SJSA1 (cell line): Measurements from ENCODE around the gene SHISA2. TPM values are rescaled to one million over a fixed set of nuclear protein-coding genes. Genes with fewer than 3 reads are reported as not detected.
A peak's percentile ranks its signal among the peaks of the same experiment; 100 is the strongest.

Experiments
- DNase-seq, 2 experiments: peaks; one replicate each; pipeline ENCODE4 v3.0.0-alpha.2; 2015 to 2020; ENCODE audit warnings: low spot score in 2 of 2, low read depth in 1 of 2
- H3K27ac ChIP-seq: fragments of 250-450 bp; sonication (Bioruptor Pico); 2 replicates; pipeline ENCODE4 v1.5.1; 2020; ENCODE audit warnings: mild to moderate bottlenecking, moderate library complexity
- H3K27me3 ChIP-seq: fragments of 250-450 bp; sonication (Bioruptor Pico); replicated peaks from 2 replicates; pipeline ENCODE4 v1.5.1; 2020; ENCODE audit warnings: mild to moderate bottlenecking, moderate library complexity
- H3K36me3 ChIP-seq: fragments of 250-450 bp; sonication (Bioruptor Pico); 2 replicates; pipeline ENCODE4 v1.5.1; 2020; ENCODE audit warnings: mild to moderate bottlenecking
- H3K4me1 ChIP-seq: fragments of 250-450 bp; sonication (Bioruptor Pico); replicated peaks from 2 replicates; pipeline ENCODE4 v1.6.1; 2021; ENCODE audit warnings: mild to moderate bottlenecking
- H3K4me3 ChIP-seq: fragments of 250-450 bp; sonication (Bioruptor Pico); 2 replicates; pipeline ENCODE4 v1.5.1; 2020; ENCODE audit warnings: mild to moderate bottlenecking
- H3K9me3 ChIP-seq: fragments of 250-450 bp; sonication (Bioruptor Pico); replicated peaks from 2 replicates; pipeline ENCODE4 v1.5.1; 2020; ENCODE audit warnings: mild to moderate bottlenecking
- total RNA-seq: library from RNA; depleted of rRNA; stranded (reverse); fragments of >200 nt; shearing (Covaris generic); gene quantifications from 2 replicates; pipeline ENCODE4 v1.2.3, GENCODE V29; 2014

SHISA2 gene
- total RNA-seq, 1 experiment from 2014 or later: 2.6 TPM

DNA sequence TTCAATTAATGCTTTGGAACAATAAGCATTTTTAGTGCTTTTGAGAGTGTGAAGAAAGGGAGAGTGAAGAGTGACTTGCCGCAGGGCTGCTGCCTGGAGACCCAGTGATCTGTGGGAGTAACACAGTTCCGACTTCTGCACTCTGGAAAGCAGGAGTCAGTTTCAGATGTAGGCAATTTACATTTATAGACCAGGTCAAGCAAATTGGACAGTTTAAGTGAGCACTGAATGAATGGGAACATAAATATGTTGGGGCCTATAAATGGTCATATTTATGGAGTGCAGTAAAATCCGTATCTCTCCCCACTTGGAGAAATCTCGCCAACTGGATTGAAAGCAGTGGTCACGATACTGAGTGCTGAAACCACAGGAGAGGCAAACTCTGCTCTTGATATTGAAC lies 9.4 kb upstream of the SHISA2 start:
- H3K9me3 ChIP-seq: no peaks in the 10 kb centered on the region
- no peak for DNase-seq
- no peak overlapping the region for H3K4me3 ChIP-seq
- H3K36me3 ChIP-seq: no peaks in the 10 kb centered on the region
- no peak overlapping the region for H3K27ac ChIP-seq
- H3K4me1 ChIP-seq: peaks cover 9% of the 10 kb centered on the region
- no peaks in the 10 kb centered on the region for H3K27me3 ChIP-seq

DNA sequence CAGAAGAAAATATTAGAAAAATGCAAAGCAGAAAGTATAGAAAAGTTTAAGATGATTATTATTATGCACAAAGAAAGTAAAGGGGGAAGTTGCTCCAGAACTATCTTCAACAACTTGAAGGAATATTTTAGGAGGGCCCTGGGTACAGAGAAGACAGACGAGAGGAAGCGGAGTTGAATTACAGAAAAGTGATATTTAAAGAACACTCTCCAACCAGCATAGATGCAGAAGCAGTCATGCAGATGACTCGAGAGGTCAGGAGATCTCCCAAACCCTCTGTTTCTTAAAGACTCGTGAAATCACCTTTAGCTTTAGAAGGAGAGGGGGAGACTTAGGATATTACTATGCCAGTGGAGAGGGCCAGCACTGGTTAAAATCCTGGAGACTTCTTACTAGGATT lies 8.5 kb upstream of the SHISA2 start:
- no peak overlapping the region for H3K4me3 ChIP-seq
- no peaks in the 10 kb centered on the region for H3K9me3 ChIP-seq
- peaks cover 9% of the 10 kb centered on the region for H3K4me1 ChIP-seq
- no peak overlapping the region for H3K27ac ChIP-seq
- no peaks in the 10 kb centered on the region for H3K27me3 ChIP-seq
- no peak for DNase-seq
- H3K36me3 ChIP-seq: no peaks in the 10 kb centered on the region

DNA sequence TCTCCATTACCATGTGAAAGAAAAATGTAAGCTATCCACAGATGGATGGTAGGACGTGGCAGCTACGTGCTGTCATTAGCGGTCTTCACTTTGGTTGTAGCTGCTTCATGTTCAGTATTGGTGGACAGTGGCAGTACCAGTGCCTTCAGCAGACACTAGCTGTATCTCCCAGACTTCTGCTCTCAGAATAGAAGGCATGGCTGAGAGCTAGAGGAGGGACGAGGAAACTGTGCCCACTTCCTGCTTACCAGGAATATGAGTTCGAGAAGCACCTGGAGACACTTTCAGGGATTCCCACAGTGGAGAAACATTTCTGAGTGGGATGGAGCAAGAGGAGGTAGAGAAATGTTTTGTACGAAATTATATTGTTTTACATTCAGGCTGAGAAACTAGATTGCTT lies 6.9 kb upstream of the SHISA2 start:
- Histone ChIP-seq H3K27ac (no peak overlapping the region), H3K27me3 (no peaks in the 10 kb centered on the region), H3K9me3 (no peaks in the 10 kb centered on the region), H3K4me1 (peaks cover 9% of the 10 kb centered on the region), H3K36me3 (no peaks in the 10 kb centered on the region), H3K4me3 (no peak overlapping the region)
- no peak for DNase-seq

DNA sequence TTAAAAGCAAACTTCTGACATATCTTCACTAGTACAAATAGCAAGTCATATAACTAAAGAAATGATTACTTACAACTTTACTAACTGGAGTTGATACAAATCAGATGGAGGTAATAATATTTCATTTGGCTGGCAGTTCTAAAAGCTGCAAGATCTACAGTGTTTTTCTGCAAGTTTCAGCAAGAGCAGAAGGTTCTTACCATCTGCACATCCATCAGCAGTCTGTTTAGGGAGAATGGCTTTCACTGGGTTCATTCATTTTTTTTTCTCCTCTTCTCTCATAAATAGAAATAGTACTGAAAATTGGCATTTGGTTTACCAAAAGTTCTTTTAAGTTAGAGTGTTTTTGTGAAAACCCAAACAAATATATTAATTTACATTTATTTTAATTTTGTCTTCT lies 3.1 kb upstream of the SHISA2 start:
- DNase-seq: no peak
- no peak overlapping the region for H3K27ac ChIP-seq
- 0 out of 2 replicates have a peak, but pooled peaks cover 2% of the 10 kb centered on the region for H3K9me3 ChIP-seq
- peaks cover 18% of the 10 kb centered on the region for H3K27me3 ChIP-seq
- H3K36me3 ChIP-seq: no peaks in the 10 kb centered on the region
- no peak overlapping the region for H3K4me3 ChIP-seq
- peaks cover 23% of the 10 kb centered on the region for H3K4me1 ChIP-seq

DNA sequence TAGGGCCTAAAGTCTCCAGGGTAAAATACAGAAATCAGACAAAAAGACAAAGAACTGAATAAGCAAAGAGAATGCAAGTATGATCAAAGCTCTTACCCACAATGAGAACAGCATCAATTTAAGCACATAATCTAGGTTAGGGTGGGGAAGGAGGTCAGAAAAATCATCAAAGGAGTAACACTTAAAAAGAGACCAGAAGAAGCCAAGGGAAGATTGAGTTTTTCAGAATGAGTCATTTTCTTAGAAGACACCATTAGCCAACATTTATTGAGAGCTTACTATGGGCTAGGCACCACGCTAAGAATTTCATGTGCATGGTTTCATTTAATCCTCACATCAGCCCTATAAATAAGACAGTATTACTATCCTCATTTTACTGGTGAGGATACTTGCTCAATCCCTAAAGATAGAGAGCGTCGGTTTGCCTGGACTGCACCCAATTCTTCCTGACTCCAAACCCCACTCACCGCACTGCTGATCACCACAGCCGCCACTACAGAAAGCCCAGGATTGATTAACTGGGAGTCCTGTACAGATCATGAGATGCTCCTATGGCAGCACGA lies 1.7 kb upstream of the SHISA2 start:
- H3K9me3 ChIP-seq: 0 out of 2 replicates have a peak, but pooled peaks cover 2% of the 10 kb centered on the region
- H3K4me1 ChIP-seq: peaks cover 28% of the 10 kb centered on the region
- H3K27ac ChIP-seq: no peak overlapping the region
- no peak overlapping the region for H3K4me3 ChIP-seq
- no peak for DNase-seq
- no peaks in the 10 kb centered on the region for H3K36me3 ChIP-seq
- peaks cover 28% of the 10 kb centered on the region for H3K27me3 ChIP-seq

DNA sequence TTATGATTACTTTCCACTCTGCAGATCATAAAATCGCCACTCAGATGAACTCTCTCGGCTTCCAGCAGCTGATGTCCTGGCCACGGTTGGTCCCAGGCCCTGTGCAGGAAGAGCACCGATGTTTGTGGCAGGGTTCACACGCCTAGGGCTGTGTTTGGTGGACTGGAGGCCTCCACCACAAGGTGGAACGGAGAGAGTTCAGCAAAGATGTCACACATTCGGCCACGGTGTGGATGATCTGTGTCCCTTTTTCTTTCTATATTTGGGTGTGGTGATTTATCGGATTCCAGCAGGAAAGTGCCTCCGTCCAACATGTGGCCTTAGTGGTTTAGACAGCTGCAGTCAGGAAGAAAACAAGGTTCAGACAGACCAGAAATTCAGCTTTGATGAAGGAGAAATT lies 521 bp upstream of the SHISA2 start:
- Histone ChIP-seq H3K36me3 (no peaks in the 10 kb centered on the region), H3K4me3 (peak overlapping the region; percentile 42), H3K27me3 (peaks cover 30% of the 10 kb centered on the region), H3K27ac (no peak overlapping the region), H3K9me3 (0 out of 2 replicates have a peak, but pooled peaks cover 2% of the 10 kb centered on the region), H3K4me1 (peaks cover 28% of the 10 kb centered on the region)
- no peak for DNase-seq

DNA sequence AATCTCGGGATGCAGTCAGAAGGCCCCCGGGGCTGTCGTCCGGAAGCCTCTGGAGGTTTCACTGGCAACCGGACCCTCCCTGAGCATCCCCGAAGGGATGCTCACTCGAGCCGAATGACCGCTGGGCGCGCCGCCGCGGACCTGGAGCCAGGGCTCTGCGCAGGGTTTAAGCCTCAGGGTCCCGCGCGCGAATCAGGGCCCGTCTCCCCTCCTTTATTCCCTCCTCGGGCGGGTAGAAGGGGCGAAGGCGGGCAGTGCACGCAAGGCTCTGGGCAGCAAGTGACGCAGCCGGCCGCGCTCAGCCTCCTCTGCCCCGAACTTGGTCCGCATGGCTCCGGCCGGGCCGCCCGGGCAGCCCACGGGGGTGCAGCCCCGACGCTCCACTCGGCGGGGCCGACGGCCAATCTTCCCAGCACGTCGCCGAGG lies 572 bp downstream of the SHISA2 start:
- Histone ChIP-seq H3K36me3 (no peaks in the 10 kb centered on the region), H3K4me1 (peaks cover 28% of the 10 kb centered on the region), H3K4me3 (peak overlapping the region; percentile 42), H3K9me3 (0 out of 2 replicates have a peak, but pooled peaks cover 2% of the 10 kb centered on the region), H3K27me3 (peaks cover 30% of the 10 kb centered on the region), H3K27ac (no peak overlapping the region)
- peak in 1 of 2 experiments; percentile 38 for DNase-seq

DNA sequence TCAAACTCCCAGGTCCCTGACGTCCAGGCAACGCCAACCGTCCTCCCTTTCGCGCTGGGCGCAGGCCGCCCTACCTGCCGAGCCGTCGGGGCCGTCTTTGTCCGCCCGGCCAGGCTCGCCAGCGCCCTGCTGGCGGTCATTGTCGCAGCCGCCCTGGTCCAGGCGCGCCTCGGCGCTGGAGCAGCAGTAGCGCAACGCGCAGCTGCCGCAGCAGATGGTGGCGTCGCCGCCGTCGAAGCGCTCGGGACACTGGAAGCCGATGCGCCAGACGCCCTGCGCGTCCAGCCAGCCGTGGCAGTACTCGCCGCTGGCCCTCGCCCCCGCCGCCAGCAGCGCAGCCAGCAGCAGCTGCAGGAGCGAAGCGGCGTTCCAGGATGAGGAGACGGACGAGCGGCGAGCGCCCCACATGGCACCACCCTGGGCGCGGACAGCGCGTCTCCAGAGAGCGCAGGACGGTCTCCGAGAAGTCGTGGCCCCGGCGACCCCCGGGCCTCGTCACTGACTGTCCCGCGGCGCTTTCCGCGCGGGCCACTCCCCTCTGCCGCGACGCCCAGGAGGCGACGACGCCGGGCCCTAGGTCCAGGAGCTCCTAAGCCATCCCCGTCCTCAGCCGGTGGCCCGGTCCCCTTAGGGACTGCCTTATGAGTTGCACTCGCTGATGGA lies 1.1 kb downstream of the SHISA2 start:
- H3K9me3 ChIP-seq: 0 out of 2 replicates have a peak, but pooled peaks cover 2% of the 10 kb centered on the region
- peaks cover 30% of the 10 kb centered on the region for H3K27me3 ChIP-seq
- H3K36me3 ChIP-seq: no peaks in the 10 kb centered on the region
- H3K27ac ChIP-seq: no peak overlapping the region
- H3K4me3 ChIP-seq: peak overlapping the region; percentile 42
- DNase-seq: peak in 1 of 2 experiments; percentile 47
- peaks cover 28% of the 10 kb centered on the region for H3K4me1 ChIP-seq

DNA sequence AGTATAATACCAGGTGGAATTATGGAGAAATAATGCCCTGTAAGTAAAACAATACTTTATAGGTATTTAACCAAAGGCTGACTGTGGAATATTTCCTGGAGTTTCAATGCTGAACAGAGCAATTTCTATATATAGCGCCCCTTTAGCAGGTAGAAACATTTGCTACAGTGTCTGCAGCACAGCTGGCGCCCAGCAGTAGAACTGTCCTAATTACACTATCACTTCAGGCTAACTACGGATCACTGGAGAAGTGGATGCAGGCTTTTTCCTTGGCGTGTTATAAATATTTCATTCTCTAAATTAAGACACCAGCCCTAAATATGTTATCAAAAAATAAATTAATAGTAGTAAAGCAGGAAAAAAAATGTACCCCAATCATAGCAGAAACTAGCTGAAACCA lies 3.1 kb downstream of the SHISA2 start:
- Histone ChIP-seq H3K4me3 (no peak overlapping the region), H3K27ac (no peak overlapping the region), H3K36me3 (no peaks in the 10 kb centered on the region), H3K27me3 (peaks cover 30% of the 10 kb centered on the region), H3K4me1 (peaks cover 28% of the 10 kb centered on the region), H3K9me3 (0 out of 2 replicates have a peak, but pooled peaks cover 2% of the 10 kb centered on the region)
- no peak for DNase-seq

DNA sequence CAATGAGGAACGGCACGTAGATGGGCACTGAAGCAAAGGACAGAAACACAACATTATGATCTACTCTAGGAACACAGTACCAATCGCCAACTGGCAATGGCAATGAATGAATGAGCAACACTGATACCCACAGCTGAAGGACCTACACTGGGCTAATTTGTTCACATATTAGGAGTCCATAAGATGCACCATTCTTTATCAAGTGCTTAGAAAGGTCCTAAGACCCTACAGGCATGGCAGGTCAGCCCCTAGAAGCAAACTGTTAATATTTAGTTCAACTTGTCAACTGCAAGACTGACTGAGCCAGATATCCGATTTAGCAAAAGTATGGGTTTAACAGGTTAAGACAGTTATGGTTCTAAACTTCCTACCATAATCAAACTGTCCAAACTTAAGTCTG lies 4.8 kb downstream of the SHISA2 start:
- peaks cover 30% of the 10 kb centered on the region for H3K27me3 ChIP-seq
- 0 out of 2 replicates have a peak, but pooled peaks cover 2% of the 10 kb centered on the region for H3K9me3 ChIP-seq
- no peak overlapping the region for H3K4me3 ChIP-seq
- no peak overlapping the region for H3K27ac ChIP-seq
- no peak for DNase-seq
- H3K4me1 ChIP-seq: peaks cover 26% of the 10 kb centered on the region
- H3K36me3 ChIP-seq: no peaks in the 10 kb centered on the region

DNA sequence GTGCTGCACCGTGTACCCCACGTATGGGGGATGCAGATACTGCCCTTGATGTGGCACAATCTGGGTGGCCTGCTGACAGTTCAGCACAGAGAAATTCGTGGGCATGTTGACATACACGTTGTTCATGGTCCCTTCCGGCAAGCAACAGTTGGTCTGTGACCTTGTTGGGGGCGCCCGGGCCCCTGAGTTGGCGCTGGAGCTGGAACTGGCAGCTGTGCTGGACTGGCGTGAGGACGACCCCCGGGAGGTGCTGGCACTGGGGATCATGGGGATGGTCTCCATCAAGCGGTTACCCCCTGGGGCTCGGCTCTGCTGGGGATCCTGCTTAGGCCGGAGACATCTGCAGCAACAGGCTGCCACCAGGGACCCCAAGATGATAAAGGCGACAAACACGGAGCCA lies 5.2 kb downstream of the SHISA2 start:
- DNase-seq: no peak
- 0 out of 2 replicates have a peak, but pooled peaks cover 2% of the 10 kb centered on the region for H3K9me3 ChIP-seq
- no peak overlapping the region for H3K27ac ChIP-seq
- H3K4me3 ChIP-seq: no peak overlapping the region
- peaks cover 22% of the 10 kb centered on the region for H3K4me1 ChIP-seq
- H3K36me3 ChIP-seq: no peaks in the 10 kb centered on the region
- peaks cover 30% of the 10 kb centered on the region for H3K27me3 ChIP-seq

DNA sequence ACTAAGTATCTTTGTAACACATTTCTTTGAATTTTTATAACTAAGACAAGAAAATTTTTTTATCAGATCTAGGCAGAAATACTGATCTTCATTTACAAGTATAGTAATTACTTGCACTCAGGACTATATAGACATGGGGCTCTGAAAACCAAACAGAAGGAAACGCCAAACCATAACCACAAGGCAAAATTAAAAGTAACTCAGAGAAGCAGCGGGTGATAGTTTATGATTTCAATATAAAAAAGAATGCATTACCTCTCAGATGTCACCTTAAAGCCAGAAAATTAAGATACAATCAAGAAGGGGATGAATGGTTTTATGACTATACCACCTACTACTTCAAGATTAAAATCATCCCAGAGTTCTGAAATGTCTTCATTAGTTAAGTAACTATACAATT lies 6.7 kb downstream of the SHISA2 start:
- no peak for DNase-seq
- Histone ChIP-seq H3K27ac (no peak overlapping the region), H3K4me3 (no peak overlapping the region), H3K36me3 (no peaks in the 10 kb centered on the region), H3K27me3 (peaks cover 15% of the 10 kb centered on the region), H3K9me3 (no peaks in the 10 kb centered on the region), H3K4me1 (peaks cover 7% of the 10 kb centered on the region)

DNA sequence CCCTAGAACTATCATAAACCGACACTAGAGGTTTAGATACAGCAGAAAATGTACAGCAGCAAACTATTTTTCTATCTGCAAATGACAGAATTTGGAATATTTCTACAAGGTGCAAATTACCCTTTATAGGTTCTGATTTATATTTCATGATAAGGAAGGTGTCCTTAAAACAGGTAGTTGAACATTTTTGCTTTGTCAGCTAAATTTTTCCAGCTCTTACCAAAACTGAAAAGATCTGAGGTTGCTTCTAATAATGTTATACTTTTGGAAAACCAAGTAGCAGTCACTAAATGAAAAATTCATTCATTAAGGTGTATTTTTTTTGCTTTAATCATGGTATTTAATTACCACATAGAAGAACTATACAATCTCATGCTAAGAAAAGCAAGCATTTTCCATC lies 9.0 kb downstream of the SHISA2 start:
- no peak overlapping the region for H3K27ac ChIP-seq
- H3K4me3 ChIP-seq: no peak overlapping the region
- no peaks in the 10 kb centered on the region for H3K36me3 ChIP-seq
- no peaks in the 10 kb centered on the region for H3K9me3 ChIP-seq
- H3K27me3 ChIP-seq: no peaks in the 10 kb centered on the region
- no peak for DNase-seq
- no peaks in the 10 kb centered on the region for H3K4me1 ChIP-seq

DNA sequence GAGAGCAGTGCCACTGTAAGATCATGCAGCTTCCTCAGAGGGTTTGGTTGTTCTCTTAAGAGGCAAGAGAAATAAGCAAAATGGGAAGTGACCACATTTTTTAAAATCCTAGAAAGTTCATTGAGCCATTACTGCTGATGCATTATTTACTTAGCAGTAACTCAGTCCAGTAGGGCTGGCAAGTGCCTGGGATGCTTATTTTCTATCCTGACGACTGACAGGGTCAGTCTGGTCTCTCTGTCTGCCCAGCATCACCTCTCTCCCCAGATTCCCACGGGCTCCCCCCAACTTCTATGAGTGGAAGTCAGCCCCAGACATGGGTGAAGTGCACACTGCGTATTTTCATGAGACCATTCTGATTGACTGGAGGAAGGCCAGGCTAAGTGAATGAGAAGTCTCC lies 10.4 kb downstream of the SHISA2 start:
- Histone ChIP-seq H3K36me3 (no peaks in the 10 kb centered on the region), H3K27me3 (no peaks in the 10 kb centered on the region), H3K4me3 (no peak overlapping the region), H3K27ac (no peak overlapping the region), H3K4me1 (no peaks in the 10 kb centered on the region), H3K9me3 (no peaks in the 10 kb centered on the region)
- DNase-seq: no peak
